HG03064 (cell line): ENCODE measurements around the gene ARHGEF40.

Experiments
- ATAC-seq: cut with Tn5 transposase; IDR thresholded peaks from one replicate; pipeline ENCODE4 v1.9.1; 2021; ENCODE audit warnings: low read depth; ENCODE audit not compliant: unreplicated experiment

The ARHGEF40 gene

GRCh38 chr14:21109377-21110138, 39.5 kb downstream of the ARHGEF40 start:
- ATAC-seq, result no peak

- no peak for ATAC-seq
Measured at GRCh38 chr14:21112255-21112654, 42.2 kb downstream of the ARHGEF40 start.

- no peak for ATAC-seq
Measured at GRCh38 chr14:21113369-21113768, 43.3 kb downstream of the ARHGEF40 start.

GRCh38 chr14:21118933-21119332, 48.8 kb downstream of the ARHGEF40 start:
- no peak for ATAC-seq

GRCh38 chr14:21120686-21121085, 50.6 kb downstream of the ARHGEF40 start:
- no peak for ATAC-seq

- ATAC-seq, result no peak
Measured at GRCh38 chr14:21121122-21121521, 51.0 kb downstream of the ARHGEF40 start.

- no peak for ATAC-seq
Measured at GRCh38 chr14:21123429-21123828, 53.3 kb downstream of the ARHGEF40 start.

GRCh38 chr14:21133901-21134300, 63.8 kb downstream of the ARHGEF40 start:
- ATAC-seq, result no peak

GRCh38 chr14:21136024-21136423, 65.9 kb downstream of the ARHGEF40 start:
- ATAC-seq, result no peak
